GM18517 (cell line): ENCODE data around the gene EPPIN.
A peak's percentile ranks its signal among the peaks of the same experiment; 100 is the strongest.

ENCODE experiments used
- ATAC-seq: cut with Tn5 transposase; IDR thresholded peaks from one replicate; pipeline ENCODE4 v1.9.1; 2021; ENCODE audit warnings: mild to moderate bottlenecking, moderate library complexity; ENCODE audit not compliant: unreplicated experiment

The EPPIN gene

GRCh38 chr20:45539382-45539781 lies 7.8 kb downstream of the EPPIN start, which contains the start of gene WFDC6:
WFDC6 (minus strand) TSS chr20:45539482; CDS start chr20:45539407, 75 bp downstream.
- ATAC-seq = no peak

- no peak for ATAC-seq
These were observed 8.9 kb downstream of the EPPIN start for GRCh38 chr20:45538209-45538799.

DNA sequence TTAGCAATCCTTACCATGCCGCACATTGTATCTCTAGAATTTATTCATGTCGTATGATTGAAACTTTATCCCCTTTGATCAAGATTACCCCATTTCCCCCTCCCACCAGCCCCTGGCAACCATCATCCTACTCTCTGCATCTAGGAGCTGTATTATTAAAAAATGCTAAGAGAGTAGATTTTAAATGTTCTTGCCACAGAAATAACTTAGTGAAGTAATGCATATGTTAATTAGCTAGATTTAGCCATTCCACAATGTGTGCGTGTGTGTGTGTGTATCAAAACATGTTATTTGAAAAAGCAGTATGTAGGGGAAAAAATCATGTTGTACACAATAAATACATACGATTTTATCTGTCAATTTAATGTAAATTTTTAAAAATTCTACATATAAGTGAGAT lies 19.9 kb downstream of the EPPIN start:
- ATAC-seq = no peak

GRCh38 chr20:45523821-45524220 lies 23.4 kb downstream of the EPPIN start:
- ATAC-seq = no peak

- ATAC-seq = no peak
These were observed 28.9 kb downstream of the EPPIN start for GRCh38 chr20:45518282-45518681.

GRCh38 chr20:45515147-45515913 lies 31.9 kb downstream of the EPPIN start, which contains the start of gene SPINT3:
SPINT3 (minus strand) TSS chr20:45515622; CDS start chr20:45515608, 14 bp downstream.
- no peak for ATAC-seq

GRCh38 chr20:45510242-45510862 lies 36.8 kb downstream of the EPPIN start:
- ATAC-seq = no peak

GRCh38 chr20:45509091-45509490 lies 38.1 kb downstream of the EPPIN start:
- ATAC-seq = no peak

GRCh38 chr20:45508068-45508886 lies 38.9 kb downstream of the EPPIN start:
- no peak for ATAC-seq

- ATAC-seq = peak; percentile 65
These were observed 40.0 kb downstream of the EPPIN start for GRCh38 chr20:45507011-45507820.

DNA sequence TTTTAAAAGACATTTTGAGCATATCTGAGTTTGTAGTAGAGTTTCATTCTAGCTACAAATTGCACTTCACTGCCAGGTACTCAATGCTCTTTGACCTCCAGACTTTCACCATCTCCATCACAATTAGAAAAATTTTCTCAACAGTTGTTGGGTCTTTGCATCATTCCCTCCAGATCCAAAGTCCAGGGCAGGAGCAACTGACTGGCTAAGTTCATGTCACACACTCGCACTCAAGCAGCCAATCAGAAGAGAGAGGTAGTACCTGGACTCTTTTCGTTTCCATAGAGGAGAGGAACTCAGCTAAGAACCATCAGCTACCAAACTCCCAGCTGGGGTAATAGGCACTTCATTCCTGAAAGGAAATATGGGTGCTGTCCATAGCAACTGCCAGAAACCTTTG lies 40.8 kb downstream of the EPPIN start:
- no peak for ATAC-seq

DNA sequence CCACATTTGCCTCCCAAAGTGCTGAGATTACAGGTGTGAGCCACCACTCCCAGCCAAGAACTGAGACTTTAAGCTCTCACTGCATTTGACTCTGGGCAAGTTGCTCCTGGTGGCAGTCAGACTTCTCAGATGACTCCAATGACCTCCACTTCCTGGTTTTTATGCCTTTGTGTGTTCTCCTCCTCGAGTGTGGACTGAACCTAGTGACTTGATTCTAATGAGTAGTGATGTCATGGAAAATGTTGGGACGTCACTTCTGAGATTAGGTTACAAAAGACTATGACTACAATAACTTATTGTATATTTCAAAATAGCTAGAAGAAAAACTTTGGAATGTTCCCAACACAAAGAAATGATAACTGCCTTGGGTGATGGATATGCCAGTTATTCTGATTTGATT lies 43.8 kb downstream of the EPPIN start:
- no peak for ATAC-seq

- ATAC-seq = no peak
These were observed 44.6 kb downstream of the EPPIN start for GRCh38 chr20:45502561-45502960.

GRCh38 chr20:45501600-45501999 lies 45.6 kb downstream of the EPPIN start:
- no peak for ATAC-seq

GRCh38 chr20:45500022-45500421 lies 47.2 kb downstream of the EPPIN start:
- no peak for ATAC-seq

GRCh38 chr20:45497971-45498494 lies 49.2 kb downstream of the EPPIN start:
- no peak for ATAC-seq

GRCh38 chr20:45496166-45496565 lies 51.0 kb downstream of the EPPIN start:
- ATAC-seq = no peak

DNA sequence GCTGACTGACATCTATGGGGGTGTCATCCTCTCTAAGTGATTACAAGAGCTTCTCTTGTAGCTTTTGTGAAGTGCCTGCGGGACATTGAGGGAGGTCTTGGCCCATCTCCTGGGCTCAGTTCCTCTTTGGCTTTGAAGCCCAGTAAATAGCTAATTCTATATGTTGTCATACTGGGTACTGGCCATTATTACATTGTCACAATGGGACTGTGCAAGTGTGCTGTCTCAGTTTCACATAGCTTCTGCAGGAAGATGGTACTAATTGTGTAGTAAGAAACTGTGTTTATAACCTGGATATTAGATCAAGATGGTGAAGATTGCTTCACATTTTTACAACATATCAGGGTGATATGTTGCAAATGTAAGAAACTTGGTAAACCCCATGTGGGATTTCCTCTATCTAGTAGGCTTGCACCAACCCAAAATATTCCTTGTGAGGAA lies 51.7 kb downstream of the EPPIN start:
- no peak for ATAC-seq
